K562 (cell line): ENCODE measurements around the gene KIFC3. TPM values are rescaled to one million over a fixed set of nuclear protein-coding genes. Genes with fewer than 3 reads are reported as not detected.

Experiments
- MAFG ChIP-seq: fragments of 450-650 bp; conservative IDR thresholded peaks from 2 replicates; pipeline ENCODE4 v1.6.1; 2016; ENCODE audit warnings: missing genetic modification characterization, missing compliant biosample characterization
- MCM3 ChIP-seq: fragments of 450-650 bp; IDR thresholded peaks from 2 replicates; pipeline ENCODE4 v1.6.1; 2016
- NELFE ChIP-seq: IDR thresholded peaks from 2 replicates; pipeline ENCODE4 v1.6.1; 2011; ENCODE audit warnings: mild to moderate bottlenecking; ENCODE audit not compliant: insufficient read depth, insufficient read length
- RAD21 ChIP-seq, 2 experiments: fragments of 250-450 bp in 1 of 2; fragments of 450-650 bp in 1 of 2; sonication (Bioruptor Pico) in 1 of 2; formaldehyde crosslinking in 1 of 2; IDR thresholded peaks in 1 of 2; conservative IDR thresholded peaks in 1 of 2; 2 replicates each; pipeline versions ENCODE4 v1.4.0 to v1.8.0; 2020 to 2022; ENCODE audit warnings: mild to moderate bottlenecking in 2 of 2, moderate library complexity in 1 of 2
- RHOXF2B ChIP-seq: fragments of 250-450 bp; sonication (Bioruptor Pico); conservative IDR thresholded peaks from 2 replicates; pipeline ENCODE4 v1.5.1; 2021
- ZBTB12 ChIP-seq: fragments of 250-450 bp; sonication (Bioruptor Pico); IDR thresholded peaks from 2 replicates; pipeline ENCODE4 v1.4.0; 2020
- ZNF121 ChIP-seq: sonication (generic); formaldehyde crosslinking; conservative IDR thresholded peaks from 2 replicates; pipeline ENCODE4 v1.8.0; 2022; ENCODE audit warnings: missing genetic modification reagents
- ZNF165 ChIP-seq: fragments of 250-450 bp; sonication (Bioruptor Pico); IDR thresholded peaks from 2 replicates; pipeline ENCODE4 v1.4.0; 2020; ENCODE audit warnings: borderline replicate concordance
- polyA plus RNA-seq, 8 experiments: library from polyadenylated mRNA; depleted of rRNA in 4 of 8; stranded (reverse) in 5 of 8; unstranded in 3 of 8; fragments of >200 nt; fragmentation: Nextera tagmentation in 2 of 8; fragmentation: Illumina TruSeq in 1 of 8; extraction: Ambion mirVana in 2 of 8; extraction: Trizol in 1 of 8; gene quantifications; 2 replicates each; pipeline versions ENCODE4 v1.2.1 to v1.2.3, GENCODE V29; 2011 to 2014; ENCODE audit warnings: inconsistent platforms in 1 of 8, missing spikeins in 1 of 8
- total RNA-seq, 7 experiments: library from RNA; depleted of rRNA in 6 of 7; stranded (reverse); fragments of >200 nt in 6 of 7; fragmentation: Illumina TruSeq in 2 of 7; extraction: Trizol in 2 of 7; gene quantifications; 2 replicates each; pipeline versions ENCODE4 v1.2.1 to v1.2.3, GENCODE V29; 2011 to 2021; ENCODE audit warnings: low replicate concordance in 1 of 7
- TF ChIP-seq, protein P1 (sequence below): fragments of 200-800 bp; sonication (Bioruptor generic); IDR thresholded peaks from 2 replicates; pipeline ENCODE4 v1.6.1; 2016; ENCODE audit warnings: missing genetic modification characterization, missing compliant biosample characterization

The KIFC3 gene
- total and polyA plus RNA-seq, 9 of the 15 experiments (the other 6 are each of a cell fraction or from before 2014, with no cell fraction given), result 0.23 to 105 (median 26.2) TPM

DNA sequence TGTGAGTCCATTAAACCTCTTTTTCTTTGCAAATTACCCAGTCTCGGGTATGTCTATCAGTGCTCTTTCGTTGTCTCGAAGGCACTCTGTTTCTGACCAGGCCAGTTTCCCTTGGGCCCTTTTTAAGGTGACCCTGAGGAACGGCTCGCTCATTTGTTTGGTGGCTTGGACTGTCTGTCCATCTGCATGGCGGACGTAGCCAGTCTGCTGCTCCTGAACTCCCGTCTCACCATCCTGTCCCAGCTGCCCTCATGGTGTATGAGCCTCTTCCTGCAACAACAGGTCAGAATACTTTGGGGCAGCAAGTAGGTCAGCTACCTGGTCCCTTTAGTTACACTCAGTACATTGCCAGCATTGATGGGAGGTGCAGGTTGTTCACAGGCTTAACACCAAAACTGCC lies 88.7 kb downstream of the KIFC3 start (continued):
- TF ChIP-seq, protein P1, sequence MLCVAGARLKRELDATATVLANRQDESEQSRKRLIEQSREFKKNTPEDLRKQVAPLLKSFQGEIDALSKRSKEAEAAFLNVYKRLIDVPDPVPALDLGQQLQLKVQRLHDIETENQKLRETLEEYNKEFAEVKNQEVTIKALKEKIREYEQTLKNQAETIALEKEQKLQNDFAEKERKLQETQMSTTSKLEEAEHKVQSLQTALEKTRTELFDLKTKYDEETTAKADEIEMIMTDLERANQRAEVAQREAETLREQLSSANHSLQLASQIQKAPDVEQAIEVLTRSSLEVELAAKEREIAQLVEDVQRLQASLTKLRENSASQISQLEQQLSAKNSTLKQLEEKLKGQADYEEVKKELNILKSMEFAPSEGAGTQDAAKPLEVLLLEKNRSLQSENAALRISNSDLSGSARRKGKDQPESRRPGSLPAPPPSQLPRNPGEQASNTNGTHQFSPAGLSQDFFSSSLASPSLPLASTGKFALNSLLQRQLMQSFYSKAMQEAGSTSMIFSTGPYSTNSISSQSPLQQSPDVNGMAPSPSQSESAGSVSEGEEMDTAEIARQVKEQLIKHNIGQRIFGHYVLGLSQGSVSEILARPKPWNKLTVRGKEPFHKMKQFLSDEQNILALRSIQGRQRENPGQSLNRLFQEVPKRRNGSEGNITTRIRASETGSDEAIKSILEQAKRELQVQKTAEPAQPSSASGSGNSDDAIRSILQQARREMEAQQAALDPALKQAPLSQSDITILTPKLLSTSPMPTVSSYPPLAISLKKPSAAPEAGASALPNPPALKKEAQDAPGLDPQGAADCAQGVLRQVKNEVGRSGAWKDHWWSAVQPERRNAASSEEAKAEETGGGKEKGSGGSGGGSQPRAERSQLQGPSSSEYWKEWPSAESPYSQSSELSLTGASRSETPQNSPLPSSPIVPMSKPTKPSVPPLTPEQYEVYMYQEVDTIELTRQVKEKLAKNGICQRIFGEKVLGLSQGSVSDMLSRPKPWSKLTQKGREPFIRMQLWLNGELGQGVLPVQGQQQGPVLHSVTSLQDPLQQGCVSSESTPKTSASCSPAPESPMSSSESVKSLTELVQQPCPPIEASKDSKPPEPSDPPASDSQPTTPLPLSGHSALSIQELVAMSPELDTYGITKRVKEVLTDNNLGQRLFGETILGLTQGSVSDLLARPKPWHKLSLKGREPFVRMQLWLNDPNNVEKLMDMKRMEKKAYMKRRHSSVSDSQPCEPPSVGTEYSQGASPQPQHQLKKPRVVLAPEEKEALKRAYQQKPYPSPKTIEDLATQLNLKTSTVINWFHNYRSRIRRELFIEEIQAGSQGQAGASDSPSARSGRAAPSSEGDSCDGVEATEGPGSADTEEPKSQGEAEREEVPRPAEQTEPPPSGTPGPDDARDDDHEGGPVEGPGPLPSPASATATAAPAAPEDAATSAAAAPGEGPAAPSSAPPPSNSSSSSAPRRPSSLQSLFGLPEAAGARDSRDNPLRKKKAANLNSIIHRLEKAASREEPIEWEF (CRISPR knock-in tag), result no peak
- no peak for TF ChIP-seq MCM3
- no peak for TF ChIP-seq RHOXF2B (CRISPR knock-in tag)
- no peak for TF ChIP-seq NELFE
- TF ChIP-seq RAD21 (CRISPR knock-in tag; conservative IDR thresholded peaks at IDR 0.05 in 1 of 2, IDR thresholded peaks at IDR 0.05 in 1 of 2), result no peak
- TF ChIP-seq ZBTB12 (CRISPR knock-in tag), result no peak
- no peak for TF ChIP-seq ZNF121
- TF ChIP-seq ZNF165 (CRISPR knock-in tag), result no peak
- TF ChIP-seq MAFG, result no peak
